ENCODE data around the gene BMPR1B.
"Not testable (repeated sequence)": the region's sequence is repeated elsewhere in the genome, so short reads cannot be mapped to it uniquely, and the experiment has no call there.

BMPR1B gene

GRCh38 chr4:94827481-94828110, 69.8 kb downstream of the BMPR1B start:
- DNase-seq (no peak), ATAC-seq (ENCODE audit: insufficient read depth, low read depth) (no peak)
- Histone ChIP-seq H3K4me1 (ENCODE audit: insufficient read depth, low read length) (peaks cover 30% of the 10 kb centered on the region), H3K27me3 (ENCODE audit: insufficient read depth, low read length, poor library complexity) (no peaks in the 10 kb centered on the region), H3K4me3 (ENCODE audit: low read depth in 1 of 2, low read length in 2 of 2) (no peak overlapping the region), H3K9ac (ENCODE audit: low read depth, low read length) (no peak overlapping the region), H4K20me1 (ENCODE audit: insufficient read depth, low read length) (no peaks in the 10 kb centered on the region), H3K27ac (ENCODE audit: low read length) (no peak overlapping the region), H3K36me3 (ENCODE audit: insufficient read depth, low read length) (no peaks in the 10 kb centered on the region), H3K4me2 (ENCODE audit: insufficient read depth, low read length) (no peak overlapping the region), H2AFZ (ENCODE audit: low read depth, low read length) (no peak overlapping the region), H3K9me3 (ENCODE audit: insufficient read depth, low read length, severe bottlenecking) (no peaks in the 10 kb centered on the region), H3K79me2 (ENCODE audit: insufficient read depth, low read length) (no peaks in the 10 kb centered on the region)
- no peak for TF ChIP-seq CTCF (IDR thresholded peaks at IDR 0.05; ENCODE audit: borderline replicate concordance, extremely low read depth, low read length, poor library complexity, severe bottlenecking)
- no peak for TF ChIP-seq EZH2 (IDR thresholded peaks at IDR 0.05; ENCODE audit: borderline replicate concordance, low read depth, low read length, severe bottlenecking)

GRCh38 chr4:94828882-94829281, 71.1 kb downstream of the BMPR1B start:
- Histone ChIP-seq H3K79me2 (ENCODE audit: insufficient read depth, low read length) (no peaks in the 10 kb centered on the region), H2AFZ (ENCODE audit: low read depth, low read length) (no peak overlapping the region), H3K4me2 (ENCODE audit: insufficient read depth, low read length) (no peak overlapping the region), H3K4me3 (ENCODE audit: low read depth in 1 of 2, low read length in 2 of 2) (no peak overlapping the region), H3K36me3 (ENCODE audit: insufficient read depth, low read length) (no peaks in the 10 kb centered on the region), H3K4me1 (ENCODE audit: insufficient read depth, low read length) (peaks cover 30% of the 10 kb centered on the region), H4K20me1 (ENCODE audit: insufficient read depth, low read length) (no peaks in the 10 kb centered on the region), H3K9ac (ENCODE audit: low read depth, low read length) (no peak overlapping the region), H3K9me3 (ENCODE audit: insufficient read depth, low read length, severe bottlenecking) (no peaks in the 10 kb centered on the region), H3K27ac (ENCODE audit: low read length) (no peak overlapping the region), H3K27me3 (ENCODE audit: insufficient read depth, low read length, poor library complexity) (no peaks in the 10 kb centered on the region)
- DNase-seq (no peak), ATAC-seq (ENCODE audit: insufficient read depth, low read depth) (no peak)
- TF ChIP-seq CTCF (IDR thresholded peaks at IDR 0.05; ENCODE audit: borderline replicate concordance, extremely low read depth, low read length, poor library complexity, severe bottlenecking) (no peak), EZH2 (IDR thresholded peaks at IDR 0.05; ENCODE audit: borderline replicate concordance, low read depth, low read length, severe bottlenecking) (no peak)

- ATAC-seq (ENCODE audit: insufficient read depth, low read depth) (no peak), DNase-seq (no peak)
- Histone ChIP-seq H3K4me3 (ENCODE audit: low read depth in 1 of 2, low read length in 2 of 2) (no peak overlapping the region), H3K27ac (ENCODE audit: low read length) (no peak overlapping the region), H3K27me3 (ENCODE audit: insufficient read depth, low read length, poor library complexity) (no peaks in the 10 kb centered on the region), H3K79me2 (ENCODE audit: insufficient read depth, low read length) (no peaks in the 10 kb centered on the region), H3K9me3 (ENCODE audit: insufficient read depth, low read length, severe bottlenecking) (no peaks in the 10 kb centered on the region), H4K20me1 (ENCODE audit: insufficient read depth, low read length) (no peaks in the 10 kb centered on the region), H3K4me1 (ENCODE audit: insufficient read depth, low read length) (peaks cover 12% of the 10 kb centered on the region), H3K9ac (ENCODE audit: low read depth, low read length) (no peak overlapping the region), H3K4me2 (ENCODE audit: insufficient read depth, low read length) (no peak overlapping the region), H3K36me3 (ENCODE audit: insufficient read depth, low read length) (no peaks in the 10 kb centered on the region), H2AFZ (ENCODE audit: low read depth, low read length) (no peak overlapping the region)
- TF ChIP-seq EZH2 (IDR thresholded peaks at IDR 0.05; ENCODE audit: borderline replicate concordance, low read depth, low read length, severe bottlenecking) (no peak), CTCF (IDR thresholded peaks at IDR 0.05; ENCODE audit: borderline replicate concordance, extremely low read depth, low read length, poor library complexity, severe bottlenecking) (no peak)
Observed at GRCh38 chr4:94831607-94832006, 73.9 kb downstream of the BMPR1B start.

- H3K4me1 ChIP-seq (ENCODE audit: insufficient read depth, low read length); H4K20me1 ChIP-seq (ENCODE audit: insufficient read depth, low read length); DNase-seq; H3K9ac ChIP-seq (ENCODE audit: low read depth, low read length); H3K4me2 ChIP-seq (ENCODE audit: insufficient read depth, low read length); ATAC-seq (ENCODE audit: insufficient read depth, low read depth); H3K27ac ChIP-seq (ENCODE audit: low read length); H2AFZ ChIP-seq (ENCODE audit: low read depth, low read length); H3K27me3 ChIP-seq (ENCODE audit: insufficient read depth, low read length, poor library complexity); H3K79me2 ChIP-seq (ENCODE audit: insufficient read depth, low read length); H3K36me3 ChIP-seq (ENCODE audit: insufficient read depth, low read length); H3K9me3 ChIP-seq (ENCODE audit: insufficient read depth, low read length, severe bottlenecking); H3K4me3 ChIP-seq (ENCODE audit: low read depth in 1 of 2, low read length in 2 of 2): not testable (repeated sequence)
Observed at GRCh38 chr4:94832329-94832728, 74.6 kb downstream of the BMPR1B start.

Measured in DND-41 (cell line).